ENCODE results near the gene CELF4. TPM values are rescaled to one million over a fixed set of nuclear protein-coding genes. Genes with fewer than 3 reads are reported as not detected.
"Not testable (repeated sequence)": the region's sequence is repeated elsewhere in the genome, so short reads cannot be mapped to it uniquely, and the experiment has no call there.

Gene CELF4
- total RNA-seq, 2 experiments from 2014 or later, result not detected

DNA sequence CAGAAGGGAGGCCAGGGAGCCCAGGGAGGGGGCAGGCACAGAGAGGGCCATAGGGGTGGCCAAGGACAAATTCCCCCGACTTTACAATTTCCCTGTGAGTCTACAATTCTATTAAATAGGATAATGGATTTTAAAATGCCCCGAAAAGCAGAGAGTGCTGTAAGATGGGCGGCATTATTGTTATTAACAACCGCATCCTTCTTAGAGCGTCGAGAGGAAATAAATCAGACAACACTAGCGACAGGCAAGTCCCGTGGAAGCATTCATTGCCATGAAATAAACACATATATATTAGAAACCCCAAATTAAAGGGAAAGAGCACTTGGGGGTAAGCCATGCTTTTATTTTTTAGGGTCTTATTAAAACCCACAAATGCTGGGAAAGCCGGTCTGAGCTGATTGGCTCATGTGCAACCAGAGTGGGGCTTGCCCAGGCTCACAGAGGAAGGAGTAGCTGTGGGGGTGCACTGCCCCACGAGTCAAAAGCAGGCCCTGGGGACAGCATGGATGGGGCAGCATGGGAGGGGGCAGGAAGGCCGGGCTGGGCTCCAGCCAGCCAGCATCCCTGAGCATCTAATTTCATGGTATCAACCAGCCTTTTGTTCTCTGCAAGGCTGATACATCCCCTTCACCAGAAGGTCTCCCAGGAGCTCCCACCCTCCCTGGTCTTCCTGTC lies 187.1 kb downstream of the CELF4 start:
- H3K27ac Mint-ChIP-seq, result no peak overlapping the region
- no peaks in the 10 kb centered on the region for H3K9me3 Mint-ChIP-seq
- H3K36me3 Mint-ChIP-seq (ENCODE audit: low read depth), result no peaks in the 10 kb centered on the region
- peaks cover 5% of the 10 kb centered on the region for H3K27me3 Mint-ChIP-seq
- no peak for DNase-seq
- ChIA-PET POLR2A (no interaction called here), CTCF (no interaction called here)
- no peak overlapping the region for H3K4me3 Mint-ChIP-seq
- no peaks in the 10 kb centered on the region for H3K4me1 Mint-ChIP-seq

DNA sequence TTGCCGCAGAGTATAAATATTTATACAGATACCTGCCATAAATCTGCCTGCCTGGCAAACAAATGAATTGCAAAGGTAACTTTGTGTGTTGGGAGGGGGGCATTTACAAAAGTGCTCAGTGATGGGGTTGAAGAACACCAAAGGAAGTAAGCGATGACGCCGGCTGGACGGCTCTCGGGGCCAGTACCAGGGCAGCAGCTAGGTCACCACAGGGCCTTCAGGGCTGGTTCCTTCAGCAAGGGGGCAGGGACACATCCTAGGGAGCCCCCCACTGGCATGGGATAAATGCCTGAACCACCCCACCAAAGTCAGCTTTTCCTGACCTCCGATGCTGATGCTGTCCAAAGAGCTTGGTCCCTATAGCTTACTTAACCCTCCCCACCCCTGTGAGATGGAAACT lies 190.4 kb downstream of the CELF4 start:
- Mint-ChIP-seq H3K4me3 (no peak overlapping the region), H3K4me1 (no peaks in the 10 kb centered on the region), H3K9me3 (no peaks in the 10 kb centered on the region), H3K36me3 (ENCODE audit: low read depth) (no peaks in the 10 kb centered on the region), H3K27ac (no peak overlapping the region), H3K27me3 (peaks cover 2% of the 10 kb centered on the region)
- ChIA-PET CTCF (no interaction called here), POLR2A (no interaction called here)
- no peak for DNase-seq

- no peak for DNase-seq
- no peaks in the 10 kb centered on the region for H3K36me3 Mint-ChIP-seq (ENCODE audit: low read depth)
- ChIA-PET POLR2A (no interaction called here), CTCF (no interaction called here)
- H3K4me3 Mint-ChIP-seq, result no peak overlapping the region
- no peaks in the 10 kb centered on the region for H3K27me3 Mint-ChIP-seq
- H3K9me3 Mint-ChIP-seq, result no peaks in the 10 kb centered on the region
- H3K4me1 Mint-ChIP-seq, result no peaks in the 10 kb centered on the region
- H3K27ac Mint-ChIP-seq, result no peak overlapping the region
Measured at GRCh38 chr18:37368110-37368954, 197.3 kb downstream of the CELF4 start.

GRCh38 chr18:37364237-37364636 lies 201.4 kb downstream of the CELF4 start:
- DNase-seq, result no peak
- POLR2A ChIA-PET, result no interaction called here
- Mint-ChIP-seq H3K4me3 (no peak overlapping the region), H3K4me1 (no peaks in the 10 kb centered on the region), H3K36me3 (ENCODE audit: low read depth) (no peaks in the 10 kb centered on the region), H3K27me3 (peaks cover 11% of the 10 kb centered on the region), H3K9me3 (no peaks in the 10 kb centered on the region), H3K27ac (no peak overlapping the region)
- CTCF ChIA-PET, result no interaction called here

DNA sequence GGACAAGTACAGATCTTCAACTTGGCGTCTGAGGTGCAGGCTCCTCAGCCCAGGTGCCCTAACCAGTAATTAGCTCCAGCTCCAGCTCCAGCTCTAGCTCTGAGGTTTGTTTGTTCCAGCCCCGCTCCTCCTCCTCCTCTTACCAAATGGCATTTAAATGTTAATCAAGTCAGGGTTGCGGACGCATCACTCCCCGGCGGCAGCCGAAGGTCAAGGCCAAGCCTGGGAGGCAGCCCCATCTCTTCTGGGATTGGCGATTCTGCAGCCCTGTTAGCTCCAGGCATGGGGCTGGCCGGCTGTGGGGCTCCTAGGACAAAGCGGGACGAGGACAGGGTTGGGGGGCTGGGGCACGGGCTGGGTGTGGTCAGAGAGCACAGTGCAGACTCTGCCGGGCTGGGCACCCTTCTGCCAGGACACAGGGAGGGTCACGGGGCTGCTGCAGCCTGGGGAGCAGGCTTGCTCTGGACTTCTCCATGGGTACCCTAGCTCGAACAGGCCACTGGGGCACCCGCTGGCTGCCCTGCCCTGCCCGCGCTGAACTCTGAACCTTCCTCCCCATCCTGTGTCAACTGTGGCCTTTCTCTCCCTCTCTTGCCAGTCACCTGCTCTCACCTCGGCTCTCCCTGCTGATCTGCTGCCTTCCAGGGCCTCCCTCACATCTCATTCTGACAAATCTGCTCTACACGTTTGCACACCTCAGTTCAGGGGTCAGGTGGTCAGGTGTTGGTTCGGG lies 203.3 kb downstream of the CELF4 start:
- no peaks in the 10 kb centered on the region for H3K36me3 Mint-ChIP-seq (ENCODE audit: low read depth)
- CTCF ChIA-PET, result no interaction called here
- H3K27me3 Mint-ChIP-seq, result peaks cover 11% of the 10 kb centered on the region
- POLR2A ChIA-PET, result no interaction called here
- no peaks in the 10 kb centered on the region for H3K4me1 Mint-ChIP-seq
- no peaks in the 10 kb centered on the region for H3K9me3 Mint-ChIP-seq
- DNase-seq, result no peak
- H3K4me3 Mint-ChIP-seq, result no peak overlapping the region
- H3K27ac Mint-ChIP-seq, result no peak overlapping the region

GRCh38 chr18:37361335-37362157 lies 204.1 kb downstream of the CELF4 start:
- ChIA-PET POLR2A (no interaction called here), CTCF (no interaction called here)
- H3K36me3 Mint-ChIP-seq (ENCODE audit: low read depth), result no peaks in the 10 kb centered on the region
- no peak overlapping the region for H3K4me3 Mint-ChIP-seq
- DNase-seq, result no peak
- H3K27ac Mint-ChIP-seq, result no peak overlapping the region
- no peaks in the 10 kb centered on the region for H3K9me3 Mint-ChIP-seq
- H3K27me3 Mint-ChIP-seq, result peaks cover 11% of the 10 kb centered on the region
- H3K4me1 Mint-ChIP-seq, result no peaks in the 10 kb centered on the region

- H3K27ac Mint-ChIP-seq; POLR2A ChIA-PET; H3K36me3 Mint-ChIP-seq (ENCODE audit: low read depth); DNase-seq; CTCF ChIA-PET; H3K4me3 Mint-ChIP-seq; H3K4me1 Mint-ChIP-seq; H3K9me3 Mint-ChIP-seq: not testable (repeated sequence)
- H3K27me3 Mint-ChIP-seq, result peaks cover 11% of the 10 kb centered on the region
Measured at GRCh38 chr18:37358061-37358460, 207.5 kb downstream of the CELF4 start.

DNA sequence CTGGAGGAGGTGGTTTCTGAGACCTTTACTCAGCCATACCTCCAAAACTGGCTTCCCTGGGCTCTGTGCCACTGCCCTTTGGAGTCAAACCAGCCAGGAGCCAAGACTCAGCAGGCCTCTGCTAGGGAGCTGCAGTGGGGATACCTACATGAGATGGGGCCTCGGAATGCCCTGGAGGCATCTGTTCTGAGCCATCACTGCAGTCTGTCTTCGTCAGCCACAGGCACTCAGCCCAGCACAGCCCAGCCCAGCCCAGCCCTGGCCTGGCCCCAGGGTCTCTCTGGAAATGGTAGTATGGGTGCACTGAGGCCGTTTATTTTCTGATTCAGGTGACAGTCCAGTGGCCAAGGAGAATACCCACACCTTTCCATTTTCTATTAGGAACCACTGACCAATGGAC lies 209.8 kb downstream of the CELF4 start:
- DNase-seq, result no peak
- no peaks in the 10 kb centered on the region for H3K4me1 Mint-ChIP-seq
- CTCF ChIA-PET, result no interaction called here
- no peak overlapping the region for H3K4me3 Mint-ChIP-seq
- H3K27ac Mint-ChIP-seq, result no peak overlapping the region
- POLR2A ChIA-PET, result no interaction called here
- H3K36me3 Mint-ChIP-seq (ENCODE audit: low read depth), result no peaks in the 10 kb centered on the region
- no peaks in the 10 kb centered on the region for H3K27me3 Mint-ChIP-seq
- no peaks in the 10 kb centered on the region for H3K9me3 Mint-ChIP-seq

DNA sequence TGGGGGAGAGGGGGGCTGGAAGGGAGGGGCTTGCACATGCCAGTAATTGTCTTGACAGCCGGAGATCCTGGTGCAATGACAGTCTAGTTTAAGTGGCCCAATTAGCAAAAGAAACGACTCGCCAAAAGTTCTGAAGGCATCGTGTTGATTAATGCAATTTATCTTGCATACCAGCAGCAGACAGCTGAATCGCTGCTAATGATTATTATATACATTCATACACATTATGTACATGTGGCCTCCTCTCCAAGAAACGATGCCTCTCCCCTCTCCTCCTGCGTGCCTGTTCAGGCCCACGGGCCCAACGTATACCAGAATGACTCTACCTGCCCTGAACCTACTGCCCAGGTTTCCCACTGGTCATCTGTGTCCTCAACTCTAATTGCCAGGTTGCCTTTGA lies 214.5 kb downstream of the CELF4 start:
- Mint-ChIP-seq H3K27ac (no peak overlapping the region), H3K4me1 (no peaks in the 10 kb centered on the region)
- POLR2A ChIA-PET, result no interaction called here

DNA sequence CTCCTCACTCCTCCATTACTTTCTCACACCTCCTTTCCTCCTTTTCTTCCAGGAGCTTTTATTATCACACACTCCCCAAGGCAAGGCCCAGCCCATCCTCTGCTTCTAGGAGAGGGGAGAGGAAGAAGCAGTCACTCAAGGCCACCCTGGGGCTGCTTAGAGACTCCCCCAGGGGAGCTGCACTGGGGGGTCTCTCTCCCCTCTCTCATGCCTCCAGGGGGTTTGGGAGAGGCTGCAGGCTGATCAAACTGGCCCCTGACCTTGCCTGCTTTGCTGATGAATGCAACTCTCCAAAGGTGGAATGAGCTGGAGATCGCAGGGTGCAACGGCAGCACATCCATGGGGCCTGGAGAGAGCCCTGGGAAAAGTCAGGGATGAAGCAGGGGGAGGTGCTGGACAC lies 216.9 kb downstream of the CELF4 start:
- CTCF ChIA-PET, result no interaction called here
- POLR2A ChIA-PET, result no interaction called here

More for the DNA sequence above, 214.5 kb downstream of the CELF4 start:
- H3K36me3 Mint-ChIP-seq (ENCODE audit: low read depth), result no peaks in the 10 kb centered on the region
- CTCF ChIA-PET, result interaction anchor here (1.9 kb wide), 1 partner anchor 10 kb away, joined by 8 read pairs; no protein-coding TSS in a partner anchor
- H3K4me3 Mint-ChIP-seq, result no peak overlapping the region
- no peak for DNase-seq
- no peaks in the 10 kb centered on the region for H3K27me3 Mint-ChIP-seq
- H3K9me3 Mint-ChIP-seq, result no peaks in the 10 kb centered on the region

GRCh38 chr18:37346048-37346447 lies 219.6 kb downstream of the CELF4 start:
- no peaks in the 10 kb centered on the region for H3K9me3 Mint-ChIP-seq
- CTCF ChIA-PET, result no interaction called here
- POLR2A ChIA-PET, result no interaction called here
- H3K27me3 Mint-ChIP-seq, result no peaks in the 10 kb centered on the region
- no peak overlapping the region for H3K4me3 Mint-ChIP-seq
- no peaks in the 10 kb centered on the region for H3K4me1 Mint-ChIP-seq
- H3K27ac Mint-ChIP-seq, result no peak overlapping the region
- H3K36me3 Mint-ChIP-seq (ENCODE audit: low read depth), result no peaks in the 10 kb centered on the region
- DNase-seq, result no peak

More for the DNA sequence above, 216.9 kb downstream of the CELF4 start:
- Mint-ChIP-seq H3K4me3 (no peak overlapping the region), H3K27ac (no peak overlapping the region), H3K9me3 (no peaks in the 10 kb centered on the region), H3K27me3 (no peaks in the 10 kb centered on the region), H3K36me3 (ENCODE audit: low read depth) (no peaks in the 10 kb centered on the region), H3K4me1 (no peaks in the 10 kb centered on the region)
- no peak for DNase-seq

- CTCF ChIA-PET, result interaction anchor here (0.7 to 1.5 kb wide), 3 partner anchors 9 to 94 kb away, joined by 3 to 4 read pairs (median 4); no protein-coding TSS in a partner anchor
- Mint-ChIP-seq H3K27ac (no peak overlapping the region), H3K27me3 (no peaks in the 10 kb centered on the region), H3K9me3 (no peaks in the 10 kb centered on the region), H3K4me1 (no peaks in the 10 kb centered on the region), H3K36me3 (ENCODE audit: low read depth) (no peaks in the 10 kb centered on the region), H3K4me3 (no peak overlapping the region)
- no peak for DNase-seq
- POLR2A ChIA-PET, result no interaction called here
Measured at GRCh38 chr18:37343542-37343851, 222.1 kb downstream of the CELF4 start.

All from activated CD4-positive, alpha-beta T cell treated with anti-CD3 and anti-CD28 coated beads, Interleukin-2, amount 10 ng/mL, durations not matched to agents 7 days and 5 days (primary cell).